HG03095 (cell line): ENCODE measurements around the gene SPINK8.
"Not testable (repeated sequence)": the region's sequence is repeated elsewhere in the genome, so short reads cannot be mapped to it uniquely, and the experiment has no call there.

Experiments
- ATAC-seq: cut with Tn5 transposase; IDR thresholded peaks from one replicate; pipeline ENCODE4 v1.9.1; 2021; ENCODE audit warnings: moderate library complexity; ENCODE audit not compliant: unreplicated experiment

Gene SPINK8

DNA sequence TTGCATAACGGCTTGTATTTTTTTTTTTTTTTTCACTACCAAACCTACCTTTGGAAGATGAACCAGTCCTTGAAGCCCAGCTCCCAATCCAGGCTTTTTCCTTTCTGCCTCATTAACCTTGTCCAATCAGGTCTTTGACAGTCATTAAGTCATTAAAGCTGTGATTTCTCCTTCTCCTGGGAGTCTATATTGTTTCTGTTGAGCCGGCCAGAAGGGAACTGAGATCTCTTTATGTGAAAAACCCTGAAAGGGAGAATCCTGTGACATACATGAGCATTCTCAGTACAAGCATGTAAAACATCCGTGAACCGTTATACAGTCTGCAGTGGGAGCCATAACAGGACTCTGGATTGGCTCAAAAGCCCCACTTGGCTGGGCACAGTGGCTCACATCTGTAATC is 52.6 kb downstream of the SPINK8 start:
- ATAC-seq, result no peak

DNA sequence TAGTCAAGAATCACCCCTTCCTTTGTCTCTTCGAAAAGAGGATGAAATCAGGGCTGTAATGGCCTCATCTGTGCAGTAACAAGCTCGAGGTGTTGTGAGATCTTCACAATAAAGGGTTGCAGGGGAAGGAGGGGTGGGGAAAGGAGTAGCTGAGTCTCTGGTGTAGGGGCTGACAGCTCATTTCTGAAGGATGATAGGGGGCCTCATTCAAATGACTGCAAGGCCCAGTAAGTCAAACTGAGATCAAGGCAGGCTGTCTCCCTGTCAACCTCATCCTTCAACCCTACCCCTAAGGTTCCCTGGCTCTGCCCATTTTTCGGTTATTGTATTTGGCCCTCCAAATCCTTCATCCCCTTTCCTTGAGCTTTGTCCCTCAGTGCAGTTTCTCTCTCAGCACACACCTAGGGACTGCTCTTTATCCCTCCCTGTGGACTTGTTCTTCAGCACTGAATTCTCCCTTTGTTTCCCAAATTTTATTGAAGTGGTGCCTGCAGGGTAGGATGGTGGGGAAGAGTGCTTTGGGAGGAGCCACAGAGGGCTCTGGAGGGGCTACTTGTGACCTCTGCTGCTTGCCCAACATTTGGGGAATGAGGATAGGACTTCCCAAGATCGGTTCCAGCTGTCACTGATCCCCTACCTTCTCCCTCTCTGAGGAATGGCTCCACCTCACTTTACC is 54.4 kb downstream of the SPINK8 start:
- ATAC-seq, result no peak

GRCh38 chr3:48276911-48277641 is 56.4 kb downstream of the SPINK8 start:
- no peak for ATAC-seq

- no peak for ATAC-seq
These were observed 58.0 kb downstream of the SPINK8 start for GRCh38 chr3:48275287-48276027.

DNA sequence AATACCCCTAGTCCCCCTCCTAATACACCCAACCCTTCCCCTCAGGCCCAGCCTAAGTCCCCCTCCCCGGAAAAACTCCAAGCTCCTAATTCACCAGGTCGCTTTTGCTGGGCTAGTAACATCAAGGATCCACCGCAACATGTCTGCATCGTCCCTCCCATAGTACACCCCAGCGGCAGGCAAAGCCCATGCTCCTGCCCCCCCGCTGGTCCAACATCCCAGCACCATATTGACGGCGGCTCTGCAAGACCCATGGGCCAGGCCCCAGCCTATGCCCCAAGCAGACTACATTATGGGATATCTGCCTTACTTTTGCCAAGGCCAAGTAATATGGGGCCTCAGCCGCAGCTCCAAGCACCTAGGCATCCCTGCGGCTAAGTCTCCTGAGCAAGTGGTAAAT is 59.0 kb downstream of the SPINK8 start:
- ATAC-seq, result no peak

GRCh38 chr3:48273594-48274211 is 59.8 kb downstream of the SPINK8 start:
- no peak for ATAC-seq

DNA sequence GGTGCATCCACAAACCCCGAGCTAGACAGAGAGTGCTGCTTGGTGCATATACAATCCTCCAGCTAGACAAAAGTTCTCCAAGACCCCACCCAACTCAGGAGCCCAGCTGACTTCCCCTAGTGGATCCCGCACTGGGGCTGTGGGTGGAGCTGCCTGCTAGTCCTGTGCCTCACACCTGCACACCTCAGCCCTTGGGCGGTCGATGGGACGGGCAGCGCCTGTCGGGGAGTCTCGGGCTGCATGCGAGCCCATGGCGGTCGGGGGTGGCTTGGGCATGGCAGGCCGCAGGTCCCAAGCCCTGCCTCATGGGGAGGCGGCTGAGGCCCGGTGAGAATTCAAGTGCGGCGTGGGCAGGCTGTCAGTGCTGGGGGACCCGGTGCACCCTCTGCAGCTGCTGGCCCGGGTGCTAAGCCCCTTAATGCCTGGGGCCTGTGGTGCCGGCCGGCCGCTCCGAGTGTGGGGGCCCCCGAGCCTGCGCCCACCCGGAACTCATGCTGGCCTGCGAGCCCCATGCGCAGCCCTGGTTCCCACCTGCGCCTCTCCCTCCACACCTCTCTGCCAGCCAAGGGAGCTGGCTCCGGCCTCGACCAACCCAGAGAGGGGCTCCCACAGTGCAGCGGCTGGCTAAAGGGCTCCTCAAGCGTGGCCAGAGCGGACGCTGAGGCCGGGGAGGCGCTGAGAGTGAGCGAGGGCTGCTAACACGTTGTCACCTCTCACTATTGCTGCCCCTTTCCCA is 61.5 kb downstream of the SPINK8 start:
- ATAC-seq, result no peak

DNA sequence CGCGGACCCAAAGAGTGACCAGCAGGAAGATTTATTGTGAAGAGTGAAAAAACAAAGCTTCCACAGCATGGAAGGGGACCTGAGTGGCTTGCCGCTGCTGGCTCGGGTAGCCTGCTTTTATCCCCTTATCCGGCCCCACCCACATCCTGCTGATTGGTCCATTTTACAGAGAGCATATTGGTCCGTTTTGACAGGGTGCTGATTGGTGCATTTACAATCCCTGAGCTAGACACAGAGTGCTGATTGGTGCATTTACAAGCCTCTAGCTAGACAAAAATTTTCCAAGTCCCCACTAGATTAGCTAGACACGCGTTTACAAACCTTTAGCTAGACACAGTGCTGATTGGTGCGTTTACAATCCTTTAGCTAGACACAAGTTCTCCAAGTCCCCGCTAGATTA is 62.2 kb downstream of the SPINK8 start:
- ATAC-seq, result not testable (repeated sequence)

DNA sequence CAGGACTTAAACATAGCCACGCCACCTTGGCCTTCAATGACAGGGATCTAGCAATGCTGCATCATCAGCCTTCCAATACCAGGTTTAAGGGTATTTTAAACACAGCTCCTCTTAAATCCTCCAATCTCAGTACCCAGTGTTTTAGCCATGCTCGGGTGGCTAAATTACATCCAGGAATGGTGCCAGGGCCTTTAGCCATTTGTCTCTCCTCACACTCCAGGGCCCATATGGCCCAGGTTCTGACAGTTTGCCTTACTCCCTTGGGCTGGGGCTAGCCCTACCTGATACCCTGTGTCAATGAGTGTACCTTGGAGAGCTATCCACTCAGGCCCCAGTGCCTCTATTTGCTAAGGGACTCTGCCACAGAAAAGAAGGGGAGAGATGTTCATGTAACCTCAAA is 63.2 kb downstream of the SPINK8 start:
- ATAC-seq, result no peak

DNA sequence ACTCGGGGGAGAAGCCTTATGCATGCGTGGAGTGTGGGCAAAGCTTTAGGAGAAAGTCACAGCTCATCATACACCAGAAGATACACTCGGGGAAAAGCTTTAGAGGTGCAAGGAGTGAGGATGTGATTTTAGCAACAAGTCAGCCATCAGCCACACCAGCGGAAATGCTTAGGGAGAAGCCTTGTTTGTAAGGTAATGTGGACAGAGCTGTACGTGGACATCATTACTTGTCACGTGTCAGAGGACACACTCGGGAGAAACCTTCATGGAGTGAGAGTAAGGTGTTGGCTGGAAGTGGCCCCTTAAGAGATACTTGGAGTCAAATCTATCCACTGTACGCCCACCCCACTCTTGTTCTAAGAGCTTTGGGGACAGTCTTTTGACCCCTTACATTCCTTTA is 63.9 kb downstream of the SPINK8 start:
- no peak for ATAC-seq

DNA sequence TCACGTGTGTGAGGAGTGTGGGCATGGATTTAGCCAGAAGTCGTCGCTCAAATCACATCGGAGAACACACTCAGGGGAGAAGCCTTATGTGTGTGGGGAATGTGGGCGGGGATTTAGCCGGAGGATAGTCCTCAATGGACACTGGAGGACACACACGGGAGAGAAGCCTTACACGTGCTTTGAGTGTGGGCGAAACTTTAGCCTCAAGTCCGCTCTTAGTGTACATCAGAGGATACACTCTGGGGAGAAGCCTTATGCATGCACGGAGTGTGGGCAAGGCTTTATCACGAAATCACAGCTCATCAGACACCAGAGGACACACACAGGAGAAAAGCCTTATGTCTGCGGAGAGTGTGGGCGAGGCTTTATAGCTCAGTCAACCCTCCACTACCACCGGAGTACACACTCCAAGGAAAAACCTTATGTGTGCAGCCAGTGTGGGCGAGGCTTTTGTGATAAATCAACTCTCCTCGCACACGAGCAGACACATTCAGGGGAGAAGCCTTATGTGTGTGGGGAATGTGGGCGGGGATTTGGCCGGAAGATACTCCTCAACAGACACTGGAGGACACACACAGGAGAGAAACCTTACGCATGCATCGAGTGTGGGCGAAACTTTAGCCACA is 64.4 kb downstream of the SPINK8 start:
- ATAC-seq, result no peak

DNA sequence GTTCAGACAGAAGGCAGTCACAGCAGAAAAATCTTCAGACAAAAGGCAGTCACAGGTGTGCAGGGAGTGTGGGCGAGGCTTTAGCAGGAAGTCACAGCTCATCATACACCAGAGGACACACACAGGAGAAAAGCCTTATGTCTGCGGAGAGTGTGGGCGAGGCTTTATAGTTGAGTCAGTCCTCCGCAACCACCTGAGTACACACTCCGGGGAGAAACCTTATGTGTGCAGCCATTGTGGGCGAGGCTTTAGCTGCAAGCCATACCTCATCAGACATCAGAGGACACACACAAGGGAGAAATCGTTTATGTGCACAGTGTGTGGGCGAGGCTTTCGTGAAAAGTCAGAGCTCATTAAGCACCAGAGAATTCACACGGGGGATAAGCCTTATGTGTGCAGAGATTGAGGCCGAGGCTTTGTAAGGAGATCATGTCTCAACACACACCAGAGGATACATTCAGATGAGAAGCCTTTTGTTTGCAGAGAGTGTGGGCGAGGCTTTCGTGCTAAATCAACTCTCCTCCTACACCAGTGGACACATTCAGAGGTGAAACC is 65.0 kb downstream of the SPINK8 start:
- ATAC-seq, result peak; percentile 59

DNA sequence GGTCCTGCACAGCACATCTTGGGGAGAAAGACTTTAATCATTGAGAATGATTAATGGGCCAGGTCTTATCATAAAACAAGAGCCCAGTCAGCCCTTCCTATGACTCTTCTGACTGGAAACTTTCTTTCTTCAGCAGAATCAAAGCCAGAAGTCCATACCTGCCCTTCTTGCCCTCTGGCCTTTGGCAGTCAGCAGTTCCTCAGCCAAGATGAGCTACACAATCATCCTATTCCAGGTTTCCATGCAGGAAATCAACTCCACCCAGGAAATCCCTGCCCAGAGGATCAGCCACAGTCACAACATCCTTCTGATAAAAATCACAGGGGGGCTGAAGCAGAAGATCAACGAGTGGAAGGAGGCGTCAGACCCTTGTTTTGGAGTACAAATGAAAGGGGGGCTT is 65.7 kb downstream of the SPINK8 start:
- no peak for ATAC-seq

DNA sequence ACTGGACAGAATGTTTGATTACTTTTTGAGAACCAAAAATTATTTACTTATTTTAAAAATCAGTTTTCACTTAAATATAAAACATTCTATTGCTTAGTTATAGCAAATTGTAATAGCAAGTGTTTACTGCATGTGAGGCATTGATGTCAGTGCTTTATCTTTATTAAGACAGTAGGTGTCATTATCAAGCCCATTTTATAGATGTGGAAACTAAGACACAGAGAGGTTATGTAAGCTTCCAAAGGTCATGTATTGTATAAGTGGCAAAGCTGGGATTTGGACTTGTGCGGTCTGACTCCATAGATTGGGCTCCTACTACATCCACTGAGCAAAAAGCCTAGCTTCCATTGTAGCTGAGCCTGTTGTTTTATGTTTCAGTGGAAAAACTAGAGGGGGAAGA is 74.9 kb downstream of the SPINK8 start:
- ATAC-seq, result no peak
